GM12878 (cell line): ENCODE data around the gene DOK1. TPM values are rescaled to one million over a fixed set of nuclear protein-coding genes. Genes with fewer than 3 reads are reported as not detected.

Experiments
- ATAC-seq: fragments of 200-7000 bp; cut with Tn5 transposase; 3 replicates; pipeline ENCODE4 v1.9.1; 2020; ENCODE audit warnings: mild to moderate bottlenecking, moderate library complexity
- BruUV-seq: library from RNA; stranded (reverse); fragments of 400-500 nt; replicated peaks from 2 replicates; lab custom pipeline; 2021; lab: Mats Ljungman, UMichigan
- CTCF ChIA-PET: fragments of 300-600 bp; sonication (Branson Sonifier 250); formaldehyde crosslinking; extraction: SDS; loops from one replicate; lab custom pipeline; 2021; ENCODE audit warnings: inconsistent platforms; lab: Yijun Ruan, JAX
- POLR2A ChIA-PET: fragments of 350-600 bp; formaldehyde crosslinking; extraction: SDS; loops from one replicate; lab custom pipeline; 2021; ENCODE audit warnings: inconsistent platforms; lab: Charles Lee
- RAD21 ChIA-PET: fragments of 300-600 bp; sonication (Branson Sonifier 250); formaldehyde crosslinking; loops from one replicate; lab custom pipeline; 2023; ENCODE audit warnings: antibody characterized with exemption; ENCODE audit not compliant: unreplicated experiment; lab: Charles Lee
- SMC1A ChIA-PET: fragments of 300-600 bp; sonication (Branson Sonifier 250); formaldehyde crosslinking; loops from one replicate; lab custom pipeline; 2023; ENCODE audit not compliant: unreplicated experiment, uncharacterized antibody; lab: Charles Lee
- DNase-seq: peaks from one replicate; pipeline ENCODE4 v3.0.0-alpha.2; 2011; ENCODE audit warnings: low read depth, low spot score
- FAIRE-seq: peaks from 3 replicates; lab custom pipeline; 2011; peaks lifted over from hg19 to GRCh38; lab: Jason Lieb, UNC
- H2AFZ ChIP-seq: 2 replicates; pipeline ENCODE4 v1.6.0; 2011; ENCODE audit warnings: low read depth, low read length, control low read depth; ENCODE audit not compliant: control insufficient read depth
- H3K27ac ChIP-seq: 2 replicates; pipeline ENCODE4 v1.5.1; 2011; ENCODE audit warnings: control low read depth; ENCODE audit not compliant: control insufficient read depth, insufficient read depth
- H3K27me3 ChIP-seq, 2 experiments: replicated peaks in 1 of 2; 2 replicates each; pipeline versions ENCODE4 v1.6.0 to v1.6.1; 2011; ENCODE audit warnings: low read length in 1 of 2; ENCODE audit not compliant: control insufficient read depth in 2 of 2, insufficient read depth in 2 of 2
- H3K36me3 ChIP-seq, 2 experiments: 2 replicates each; pipeline ENCODE4 v1.5.1; 2011; ENCODE audit warnings: low read length in 1 of 2; ENCODE audit not compliant: control insufficient read depth in 2 of 2, insufficient read depth in 2 of 2
- H3K4me1 ChIP-seq: 2 replicates; pipeline ENCODE4 v1.6.1; 2011; ENCODE audit warnings: mild to moderate bottlenecking, low read length, moderate library complexity, mixed read lengths; ENCODE audit not compliant: control insufficient read depth, insufficient read depth
- H3K4me2 ChIP-seq: 2 replicates; pipeline ENCODE4 v1.6.0; 2011; ENCODE audit warnings: control low read depth; ENCODE audit not compliant: control insufficient read depth, insufficient read depth
- H3K4me3 ChIP-seq: fragments of 200-600 bp; sonication (generic); 2 replicates; pipeline ENCODE4 v1.5.1; 2016
- H3K79me2 ChIP-seq: 2 replicates; pipeline ENCODE4 v1.6.0; 2011; ENCODE audit warnings: low read length; ENCODE audit not compliant: control insufficient read depth, insufficient read depth
- H3K9ac ChIP-seq: 2 replicates; pipeline ENCODE4 v1.8.0; 2011; ENCODE audit warnings: low read length, control low read depth, mixed read lengths; ENCODE audit not compliant: control insufficient read depth, insufficient read depth
- H3K9me3 ChIP-seq: replicated peaks from 3 replicates; pipeline ENCODE4 v1.5.1; 2011; ENCODE audit warnings: mild to moderate bottlenecking, low read length; ENCODE audit not compliant: control insufficient read depth, insufficient read depth
- H4K20me1 ChIP-seq: 2 replicates; pipeline ENCODE4 v1.6.0; 2011; ENCODE audit not compliant: control insufficient read depth, insufficient read depth
- BACH1 ChIP-seq: fragments of 450-650 bp; IDR thresholded peaks from 2 replicates; pipeline ENCODE4 v1.6.1; 2017; ENCODE audit warnings: mild to moderate bottlenecking, borderline replicate concordance
- BHLHE40 ChIP-seq, 2 experiments: fragments of 450-650 bp in 1 of 2; IDR thresholded peaks; 2 replicates each; pipeline ENCODE4 v1.6.1; 2011 to 2017; ENCODE audit warnings: low read depth in 2 of 2, borderline replicate concordance in 1 of 2, improper control_type of control experiment in 1 of 2, low read length in 1 of 2, mild to moderate bottlenecking in 1 of 2
- E2F8 ChIP-seq: fragments of 450-650 bp; IDR thresholded peaks from 2 replicates; pipeline ENCODE4 v1.6.1; 2018; ENCODE audit warnings: mild to moderate bottlenecking, low read depth, moderate library complexity; ENCODE audit not compliant: partially characterized antibody
- E4F1 ChIP-seq: fragments of 450-650 bp; IDR thresholded peaks from 2 replicates; pipeline ENCODE4 v1.6.1; 2018; ENCODE audit warnings: borderline replicate concordance, mild to moderate bottlenecking; ENCODE audit not compliant: partially characterized antibody
- EGR1 ChIP-seq, 2 experiments: IDR thresholded peaks; 1 replicate in 1 of 2; 2 replicates in 1 of 2; pipeline ENCODE4 v1.6.1; 2011 to 2012; ENCODE audit warnings: low read depth in 2 of 2, low read length in 2 of 2, borderline replicate concordance in 1 of 2, mild to moderate bottlenecking in 1 of 2, moderate library complexity in 1 of 2
- FOXM1 ChIP-seq: IDR thresholded peaks from 2 replicates; pipeline ENCODE4 v1.6.1; 2012; ENCODE audit warnings: low read depth, mild to moderate bottlenecking, inconsistent platforms, low read length, moderate library complexity
- IKZF2 ChIP-seq, 2 experiments: fragments of 450-650 bp; IDR thresholded peaks; 2 replicates each; pipeline ENCODE4 v1.6.1; 2017; ENCODE audit warnings: mild to moderate bottlenecking in 2 of 2, moderate library complexity in 2 of 2
- MTA3 ChIP-seq: IDR thresholded peaks from 2 replicates; pipeline ENCODE4 v1.6.1; 2012; ENCODE audit warnings: low read length, inconsistent platforms, borderline replicate concordance
- NFIC ChIP-seq: IDR thresholded peaks from 2 replicates; pipeline ENCODE4 v1.6.1; 2012; ENCODE audit warnings: low read depth, mild to moderate bottlenecking, inconsistent platforms, low read length, moderate library complexity
- SMAD5 ChIP-seq: IDR thresholded peaks from 2 replicates; pipeline ENCODE4 v1.6.1; 2016; ENCODE audit warnings: antibody characterized with exemption, low read depth
- YBX1 ChIP-seq: fragments of 450-650 bp; IDR thresholded peaks from 2 replicates; pipeline ENCODE4 v1.6.1; 2016; ENCODE audit warnings: antibody characterized with exemption
- WGBS: methylation state at CpG from one replicate; pipeline ENCODE4 v1.1.6; 2016; ENCODE audit warnings: low lambda C conversion rate; ENCODE audit not compliant: insufficient replicate concordance, insufficient coverage; ENCODE audit errors: missing lambda C conversion rate; 5-methylcytosine and 5-hydroxymethylcytosine counted together
- in situ Hi-C: fragments of 300-500 bp; cut with MboI; formaldehyde crosslinking; loops from 9 replicates; pipeline ENCODE4 v1.14.3; 2018; ENCODE audit warnings: mixed read lengths
- intact Hi-C: fragments of 100-400 bp; cut with micrococcal nuclease; formaldehyde crosslinking; loops from one replicate; pipeline ENCODE4 v1.14.2; 2022; ENCODE audit not compliant: unreplicated experiment
- polyA plus RNA-seq, 11 experiments: library from polyadenylated mRNA; depleted of rRNA in 4 of 11; unstranded in 6 of 11; stranded (reverse) in 5 of 11; fragments of >200 nt; fragmentation: Nextera tagmentation in 4 of 11; fragmentation: Illumina TruSeq in 1 of 11; extraction: Ambion mirVana in 4 of 11; extraction: Trizol in 1 of 11; gene quantifications; 1 replicate in 1 of 11; 2 replicates in 10 of 11; pipeline versions ENCODE4 v1.2.1 to v1.2.3, GENCODE V29; 2011 to 2016; ENCODE audit warnings: inconsistent platforms in 2 of 11, missing spikeins in 2 of 11, low read depth in 1 of 11
- total RNA-seq, 4 experiments: library from RNA; depleted of rRNA in 3 of 4; stranded (reverse); fragments of >200 nt in 3 of 4; fragmentation: Illumina TruSeq in 1 of 4; extraction: Trizol in 1 of 4; gene quantifications; 2 replicates each; pipeline versions ENCODE4 v1.2.1 to v1.2.3, GENCODE V29; 2013 to 2021
- TF ChIP-seq, protein P1 (sequence below): fragments of 450-650 bp; conservative IDR thresholded peaks from 2 replicates; pipeline ENCODE4 v1.6.1; 2017; ENCODE audit warnings: mild to moderate bottlenecking, moderate library complexity

DOK1 gene
- total and polyA plus RNA-seq, 10 of the 15 experiments (the other 5 are each of a cell fraction or from before 2014, with no cell fraction given) = 1.4 to 104 (median 59.7) TPM

GRCh38 chr2:74548900-74549826, 5.4 kb upstream of the DOK1 start:
- Histone ChIP-seq H2AFZ (peak overlapping the region; percentile 71), H4K20me1 (no peaks in the 10 kb centered on the region), H3K4me1 (peaks cover 33% of the 10 kb centered on the region), H3K79me2 (peaks cover 69% of the 10 kb centered on the region), H3K27me3 (no peaks in the 10 kb centered on the region), H3K36me3 (no peaks in the 10 kb centered on the region; a peak in 1 of 4 replicates), H3K4me2 (peak overlapping the region; percentile 95), H3K4me3 (peak overlapping the region; percentile 95), H3K9me3 (no peaks in the 10 kb centered on the region), H3K27ac (peak overlapping the region; percentile 67), H3K9ac (peak overlapping the region; percentile 82)
- ChIA-PET RAD21 (interaction anchor here (0.6 to 8.6 kb wide), 7 partner anchors 19 to 91 kb away, joined by 3 to 96 read pairs (median 24); partner anchors contain the start of genes AUP1, HTRA2 and WBP1), CTCF (interaction anchor here (0.7 to 14.3 kb wide), 4 partner anchors 10 to 66 kb away, joined by 3 to 115 read pairs (median 52); partner anchors contain the start of genes AUP1, CCDC142, DQX1 and HTRA2), POLR2A (interaction anchor here (1.3 to 17.8 kb wide), 6 partner anchors 10 to 42 kb away, joined by 3 to 441 read pairs (median 6); partner anchors contain the start of genes AUP1, HTRA2 and PCGF1), SMC1A (interaction anchor here (1.1 to 6.8 kb wide), 8 partner anchors 11 to 42 kb away, joined by 3 to 106 read pairs (median 38); partner anchors contain the start of genes AUP1 and HTRA2)
- TSS peak; percentile 67 for BruUV-seq
- FAIRE-seq (no peak), DNase-seq (no peak), ATAC-seq (peak; percentile 57)
- intact Hi-C loops (no loop called here), in situ Hi-C loops (no loop called here)
- WGBS = 3% methylated on average over 85 of the region's 85 CpGs
- TF ChIP-seq MTA3 = no peak
- TF ChIP-seq BHLHE40 (IDR thresholded peaks at IDR 0.05; ENCODE audit: borderline replicate concordance in 1 of 2, low read depth in 2 of 2, low read length in 1 of 2) = peak in 1 of 2 experiments; percentile 14; a peak in 1 of 4 replicates
- 0 out of 2 replicates have a peak, but pooled peaks have one; percentile 43 for TF ChIP-seq BACH1
- no peak for TF ChIP-seq E4F1
- 0 out of 4 replicates have a peak, but pooled peaks have one; percentile 12 to 34 for TF ChIP-seq IKZF2 (IDR thresholded peaks at IDR 0.05)
- TF ChIP-seq EGR1 (IDR thresholded peaks at IDR 0.05; ENCODE audit: borderline replicate concordance in 1 of 2, low read depth in 2 of 2, low read length in 2 of 2) = peak in 1 of 2 experiments; percentile 93; a peak in 2 of 3 replicates
- no peak for TF ChIP-seq NFIC
- peak; percentile 34; the same call in 1 of the 2 replicates for TF ChIP-seq SMAD5
- no peak for TF ChIP-seq YBX1
- no peak for TF ChIP-seq E2F8
- TF ChIP-seq FOXM1 = no peak
- TF ChIP-seq, protein P1, sequence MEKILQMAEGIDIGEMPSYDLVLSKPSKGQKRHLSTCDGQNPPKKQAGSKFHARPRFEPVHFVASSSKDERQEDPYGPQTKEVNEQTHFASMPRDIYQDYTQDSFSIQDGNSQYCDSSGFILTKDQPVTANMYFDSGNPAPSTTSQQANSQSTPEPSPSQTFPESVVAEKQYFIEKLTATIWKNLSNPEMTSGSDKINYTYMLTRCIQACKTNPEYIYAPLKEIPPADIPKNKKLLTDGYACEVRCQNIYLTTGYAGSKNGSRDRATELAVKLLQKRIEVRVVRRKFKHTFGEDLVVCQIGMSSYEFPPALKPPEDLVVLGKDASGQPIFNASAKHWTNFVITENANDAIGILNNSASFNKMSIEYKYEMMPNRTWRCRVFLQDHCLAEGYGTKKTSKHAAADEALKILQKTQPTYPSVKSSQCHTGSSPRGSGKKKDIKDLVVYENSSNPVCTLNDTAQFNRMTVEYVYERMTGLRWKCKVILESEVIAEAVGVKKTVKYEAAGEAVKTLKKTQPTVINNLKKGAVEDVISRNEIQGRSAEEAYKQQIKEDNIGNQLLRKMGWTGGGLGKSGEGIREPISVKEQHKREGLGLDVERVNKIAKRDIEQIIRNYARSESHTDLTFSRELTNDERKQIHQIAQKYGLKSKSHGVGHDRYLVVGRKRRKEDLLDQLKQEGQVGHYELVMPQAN = 0 out of 2 replicates have a peak, but pooled peaks have one; percentile 51
